HL-60 (cell line): Measurements from ENCODE around the gene ABCC4.

ENCODE experiments used
- CTCF ChIP-seq: IDR thresholded peaks from one replicate; pipeline ENCODE4 v1.5.1; 2011; ENCODE audit warnings: low read length, control low read depth, inconsistent platforms; ENCODE audit not compliant: insufficient read depth
- POLR2AphosphoS5 ChIP-seq: IDR thresholded peaks from 2 replicates; pipeline ENCODE4 v1.6.1; 2012; ENCODE audit warnings: low read depth
- REST ChIP-seq: IDR thresholded peaks from 2 replicates; pipeline ENCODE4 v1.6.1; 2012; ENCODE audit warnings: low read depth; ENCODE audit not compliant: insufficient replicate concordance
- SPI1 ChIP-seq: IDR thresholded peaks from 2 replicates; pipeline ENCODE4 v1.6.1; 2012; ENCODE audit warnings: low read depth, mild to moderate bottlenecking, borderline replicate concordance

GRCh38 chr13:95038949-95039348 is 262.3 kb downstream of the ABCC4 start:
- TF ChIP-seq CTCF (no peak), REST (no peak), POLR2AphosphoS5 (no peak), SPI1 (no peak)
